HG02759 (cell line): ENCODE results near the gene LRRC56.

ENCODE experiments used
- ATAC-seq: cut with Tn5 transposase; IDR thresholded peaks from one replicate; pipeline ENCODE4 v1.9.1; 2021; ENCODE audit warnings: mild to moderate bottlenecking, moderate library complexity; ENCODE audit not compliant: unreplicated experiment

Gene LRRC56

GRCh38 chr11:518463-519202, 18.7 kb upstream of the LRRC56 start:
- peak; percentile 97 for ATAC-seq

DNA sequence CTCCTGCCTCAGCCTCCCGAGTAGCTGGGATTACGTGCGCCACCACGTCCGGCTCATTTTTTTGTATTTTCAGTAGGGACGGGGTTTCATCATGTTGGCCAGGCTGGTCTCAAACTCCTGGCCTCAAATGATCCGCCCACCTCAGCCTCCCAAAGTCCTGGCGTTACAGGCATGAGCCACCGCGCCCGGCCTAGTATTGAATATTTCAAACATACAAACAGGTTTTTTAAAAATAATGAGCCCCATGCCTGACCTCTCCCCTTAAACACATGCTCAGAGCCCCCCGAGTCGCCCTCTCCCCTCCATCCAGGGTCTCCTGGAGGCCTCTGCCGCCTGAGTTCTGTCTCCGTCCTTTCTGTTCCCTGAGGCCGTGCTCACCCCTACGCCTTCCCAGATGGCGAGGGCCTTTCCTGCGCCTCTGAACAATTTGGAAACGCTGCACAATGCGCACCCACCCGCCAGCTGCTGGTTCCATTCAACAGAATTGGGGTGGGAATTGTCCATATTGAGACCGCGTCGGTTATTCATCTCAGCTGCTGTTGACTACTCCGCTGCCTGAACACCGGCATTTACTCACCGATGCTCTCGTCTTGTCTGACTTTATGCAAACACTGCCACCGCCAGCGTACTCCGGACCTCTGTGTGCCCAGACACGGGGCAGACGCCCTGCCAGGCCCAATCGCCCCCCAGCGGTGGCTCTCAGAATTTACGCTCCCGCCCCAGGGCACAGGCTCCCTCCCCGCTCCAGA, 16.7 kb upstream of the LRRC56 start:
- ATAC-seq, result no peak

- no peak for ATAC-seq
These were observed 16.1 kb upstream of the LRRC56 start for GRCh38 chr11:521177-521688.

GRCh38 chr11:526192-526591, 11.1 kb upstream of the LRRC56 start:
- no peak for ATAC-seq

- no peak for ATAC-seq
These were observed 9.0 kb upstream of the LRRC56 start for GRCh38 chr11:528166-528814.

- ATAC-seq, result no peak
These were observed 8.3 kb upstream of the LRRC56 start for GRCh38 chr11:528815-529727.

- ATAC-seq, result no peak
These were observed 7.5 kb upstream of the LRRC56 start for GRCh38 chr11:529728-530411.

- ATAC-seq, result no peak
These were observed 6.1 kb upstream of the LRRC56 start for GRCh38 chr11:530960-531831.

DNA sequence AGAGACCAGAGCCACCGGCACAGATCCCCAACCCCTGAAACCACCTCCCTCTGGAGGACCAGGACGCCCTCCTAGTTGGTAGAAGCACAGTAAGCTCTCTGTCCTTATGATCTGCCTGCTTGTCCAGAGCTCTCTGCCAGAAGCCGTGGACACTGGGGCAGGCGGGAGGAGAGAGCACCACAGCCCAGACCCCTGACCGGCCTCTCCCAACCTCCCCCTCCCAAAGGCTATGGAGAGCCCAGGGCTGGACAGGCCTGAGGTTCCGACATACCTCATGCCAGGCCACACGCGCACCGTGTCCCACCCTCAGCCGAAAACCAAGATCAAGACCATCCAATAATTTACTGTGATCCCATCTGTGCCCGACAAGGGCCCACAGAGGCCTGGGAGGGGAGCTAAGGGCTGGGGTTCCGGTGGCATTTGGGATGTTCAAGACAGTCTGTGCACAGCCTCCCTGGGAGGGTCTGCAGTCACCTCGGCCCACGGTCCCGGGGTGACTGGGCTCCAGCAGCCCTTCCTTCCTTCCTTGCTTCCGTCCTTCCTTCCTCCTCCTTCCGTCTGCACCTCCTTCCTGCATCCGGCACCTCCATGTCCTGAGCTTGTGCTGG, 5.3 kb upstream of the LRRC56 start:
- no peak for ATAC-seq

DNA sequence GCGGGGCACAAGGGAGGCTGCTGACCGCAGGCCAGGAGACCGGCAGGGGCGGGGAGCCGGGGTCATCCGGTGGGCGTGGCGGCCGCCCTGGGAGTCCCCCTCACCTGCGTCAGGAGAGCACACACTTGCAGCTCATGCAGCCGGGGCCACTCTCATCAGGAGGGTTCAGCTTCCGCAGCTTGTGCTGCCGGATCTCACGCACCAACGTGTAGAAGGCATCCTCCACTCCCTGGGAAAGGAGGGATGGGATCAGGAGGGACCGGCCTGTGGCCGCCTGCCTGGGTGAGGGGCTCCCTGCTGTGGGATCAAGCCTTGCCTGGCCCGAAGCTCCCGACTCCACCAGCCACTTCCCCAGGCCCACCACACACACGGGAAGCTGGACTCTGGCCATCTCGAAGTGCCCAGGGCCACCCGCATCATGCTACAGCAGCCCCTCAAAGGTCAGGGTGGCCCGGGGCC, 4.8 kb upstream of the LRRC56 start:
- no peak for ATAC-seq

DNA sequence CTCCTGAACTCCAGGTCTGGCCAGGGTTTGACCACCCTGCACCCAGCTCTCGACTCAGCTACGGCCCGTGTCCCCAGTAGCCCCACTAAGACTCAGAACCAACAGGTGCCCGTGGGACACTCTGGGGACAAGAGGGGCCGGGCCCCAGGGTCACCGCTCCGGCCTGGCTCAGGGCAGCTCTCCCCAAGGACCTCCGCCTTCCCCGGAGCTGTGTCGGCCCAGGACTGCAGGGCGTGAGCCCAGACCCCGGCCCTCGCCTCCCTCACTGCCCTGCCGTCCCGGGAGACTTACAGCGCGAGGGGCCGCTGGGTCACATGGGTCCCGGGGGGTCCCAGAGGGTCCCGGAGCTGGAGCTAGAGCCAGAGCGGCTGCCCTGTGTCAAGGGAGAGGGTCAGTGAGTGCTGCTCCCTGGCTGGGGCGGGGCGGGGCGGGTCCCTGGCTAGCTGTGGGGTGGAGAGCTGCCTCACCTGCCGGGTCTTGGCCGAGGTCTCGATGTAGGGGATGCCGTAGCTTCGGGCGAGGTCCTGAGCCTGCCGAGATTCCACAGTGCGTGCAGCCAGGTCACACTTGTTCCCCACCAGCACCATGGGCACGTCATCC, 4.2 kb upstream of the LRRC56 start:
- no peak for ATAC-seq

- no peak for ATAC-seq
These were observed 3.5 kb upstream of the LRRC56 start for GRCh38 chr11:533586-534395.

DNA sequence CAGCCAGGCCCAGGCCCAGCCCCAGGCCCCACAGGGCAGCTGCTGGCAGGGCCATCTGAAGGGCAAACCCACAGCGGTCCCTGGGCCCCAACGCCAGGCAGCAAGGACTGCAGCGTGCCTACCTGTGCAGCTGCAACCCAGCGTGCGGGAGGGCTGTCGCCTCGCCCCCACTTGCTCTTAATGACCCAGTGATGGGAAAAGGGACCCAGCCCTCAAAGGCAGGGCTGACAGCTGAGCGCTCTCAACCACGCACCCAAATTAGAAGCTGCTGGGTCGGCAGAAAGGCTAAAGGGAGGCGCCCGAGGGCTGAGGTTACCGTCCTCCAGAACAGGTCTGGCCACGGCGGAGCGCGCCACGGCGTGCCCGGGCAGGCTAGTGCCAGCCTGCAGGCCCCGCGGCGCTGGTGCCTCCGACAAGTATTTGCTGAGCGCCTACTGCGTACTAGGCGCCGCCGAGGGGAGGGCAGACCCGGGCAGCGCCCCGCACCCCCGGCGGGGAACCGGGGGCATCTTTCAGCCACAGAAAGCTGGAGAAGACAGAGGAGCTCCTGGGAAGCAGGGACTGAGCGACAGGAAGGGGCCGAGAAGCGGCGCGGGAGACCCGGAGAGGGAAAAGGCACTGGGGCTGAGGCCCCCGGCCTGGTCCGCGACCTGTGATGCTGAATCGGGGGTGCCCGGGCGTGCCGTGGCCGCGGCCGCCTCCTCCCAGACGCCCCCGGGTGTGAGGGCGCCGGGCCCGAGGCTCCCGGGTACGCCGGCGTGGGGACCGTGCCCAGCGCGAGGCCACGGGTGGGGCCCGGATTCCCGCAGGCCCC, 2.7 kb upstream of the LRRC56 start:
- ATAC-seq, result peak; percentile 1

DNA sequence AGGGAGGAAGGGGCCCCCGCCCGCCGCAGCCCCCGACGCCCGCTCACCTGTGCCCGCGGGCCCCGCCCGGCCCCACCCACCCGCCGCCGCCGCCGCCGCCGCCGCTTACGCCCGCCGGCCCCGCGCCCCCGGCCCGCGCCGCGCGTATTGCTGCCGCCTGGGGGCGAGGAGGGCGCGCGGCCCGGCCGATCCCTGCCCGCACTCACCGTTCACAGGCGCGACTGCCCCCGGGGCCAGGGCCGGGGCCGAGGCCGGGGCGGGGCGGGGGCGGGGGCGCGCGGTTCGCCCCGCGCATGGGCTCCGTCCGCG, 2.2 kb upstream of the LRRC56 start:
- ATAC-seq, result no peak

- peak; percentile 74 for ATAC-seq
These were observed 1.5 kb upstream of the LRRC56 start, which contains the start of gene HRAS for GRCh38 chr11:535519-536454. TSS of gene HRAS (minus strand) at chr11:535576.
